GM10266 (cell line): ENCODE measurements around the gene GPRC5C.

Experiments
- DNase-seq: peaks from one replicate; pipeline ENCODE4 v3.0.0; 2012; ENCODE audit errors: extremely low spot score
- CTCF ChIP-seq: IDR thresholded peaks from 2 replicates; pipeline ENCODE4 v1.5.1; 2012; ENCODE audit warnings: mild to moderate bottlenecking, low read depth; ENCODE audit not compliant: control insufficient read depth, insufficient read depth; ENCODE audit errors: missing control alignments

GPRC5C gene

DNA sequence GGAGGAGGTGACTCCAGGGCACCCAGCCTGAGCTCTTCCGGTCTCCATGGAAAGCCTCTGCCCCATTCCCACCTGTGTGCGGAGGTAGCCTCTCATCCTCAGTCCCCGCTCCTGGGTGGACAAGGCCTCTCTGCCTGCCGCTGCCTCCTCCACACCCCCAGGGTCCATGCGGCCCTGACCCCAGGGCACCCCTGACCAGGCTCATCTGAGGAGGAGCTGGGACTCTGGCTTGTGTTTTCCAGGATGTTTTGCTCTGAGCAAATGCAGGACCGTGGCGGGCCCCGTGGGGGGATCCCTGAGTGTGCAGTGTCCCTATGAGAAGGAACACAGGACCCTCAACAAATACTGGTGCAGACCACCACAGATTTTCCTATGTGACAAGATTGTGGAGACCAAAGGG lies 41.4 kb downstream of the GPRC5C start:
- DNase-seq = no peak
- no peak for TF ChIP-seq CTCF

GRCh38 chr17:74474043-74474792 lies 42.3 kb downstream of the GPRC5C start:
- no peak for TF ChIP-seq CTCF
- no peak for DNase-seq

GRCh38 chr17:74475189-74475588 lies 43.3 kb downstream of the GPRC5C start:
- TF ChIP-seq CTCF = no peak
- no peak for DNase-seq

- no peak for TF ChIP-seq CTCF
- DNase-seq = no peak
Observed at GRCh38 chr17:74477411-74477810, 45.5 kb downstream of the GPRC5C start.

DNA sequence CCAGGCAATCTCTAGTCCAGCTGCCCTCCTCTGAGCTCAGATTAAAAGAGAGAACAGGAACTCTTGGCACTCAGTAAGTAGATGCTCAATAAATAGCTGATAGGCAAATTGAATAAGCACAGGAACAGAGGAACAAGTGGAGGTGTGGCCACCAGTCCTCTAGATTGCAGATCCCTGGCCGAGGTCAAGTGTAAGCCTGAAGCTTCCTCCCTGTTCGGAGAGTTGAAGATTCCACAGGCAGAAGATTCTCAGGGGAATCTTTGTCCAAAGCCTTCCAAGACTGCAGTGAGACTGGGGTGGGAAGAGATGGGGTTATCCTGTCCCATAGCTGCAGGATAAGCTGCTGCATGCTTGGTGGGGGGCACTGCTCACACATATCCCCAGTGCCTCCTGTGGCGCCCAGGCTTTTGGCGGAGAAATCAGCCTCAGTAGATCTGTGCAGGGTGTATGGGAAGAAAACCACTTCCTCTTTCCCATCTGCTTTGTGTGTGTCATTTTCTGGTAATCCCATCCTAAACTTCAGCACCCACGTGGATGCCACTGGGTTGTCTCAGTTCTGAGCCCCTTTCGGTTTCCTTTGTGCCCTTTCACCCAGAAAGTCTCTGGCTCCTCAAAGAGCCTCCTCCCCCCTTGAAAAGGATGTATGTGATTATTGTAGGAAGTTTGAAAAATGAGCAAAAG lies 46.7 kb downstream of the GPRC5C start:
- no peak for TF ChIP-seq CTCF
- no peak for DNase-seq

- TF ChIP-seq CTCF = no peak
- no peak for DNase-seq
Observed at GRCh38 chr17:74480290-74480689, 48.4 kb downstream of the GPRC5C start.

DNA sequence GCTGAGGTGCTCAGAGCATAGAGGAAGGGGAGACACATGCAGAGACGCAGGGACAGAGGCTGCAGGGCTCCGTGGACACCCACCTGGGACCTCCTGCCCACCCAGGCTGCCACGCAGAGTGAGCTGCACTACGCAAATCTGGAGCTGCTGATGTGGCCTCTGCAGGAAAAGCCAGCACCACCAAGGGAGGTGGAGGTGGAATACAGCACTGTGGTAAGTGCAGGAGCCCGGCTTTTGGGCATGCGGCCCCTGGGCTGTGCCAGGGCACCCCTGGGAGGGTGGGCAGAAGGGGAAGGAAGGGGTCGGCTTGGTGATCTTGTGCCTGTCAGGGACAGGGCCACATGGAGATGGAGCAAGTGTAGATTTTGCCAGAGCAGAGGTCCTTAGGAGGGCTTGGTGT lies 49.7 kb downstream of the GPRC5C start:
- no peak for TF ChIP-seq CTCF
- no peak for DNase-seq
